SU-DHL-6 (cell line): Measurements from ENCODE around the gene TRIM27.

Source experiments
- CTCF ChIP-seq: fragments of 200-600 bp; sonication (generic); IDR thresholded peaks from one replicate; pipeline ENCODE4 v1.5.1; 2017; ENCODE audit warnings: antibody characterized with exemption, mild to moderate bottlenecking, low read length, moderate library complexity; ENCODE audit not compliant: insufficient read depth, poor library complexity, severe bottlenecking
- EZH2phosphoT487 ChIP-seq: fragments of 200-600 bp; sonication (generic), shearing (Covaris generic); conservative IDR thresholded peaks from 2 replicates; pipeline ENCODE4 v1.6.1; 2018; ENCODE audit warnings: mild to moderate bottlenecking, antibody characterized with exemption, low read length, moderate library complexity, mixed read lengths

DNA sequence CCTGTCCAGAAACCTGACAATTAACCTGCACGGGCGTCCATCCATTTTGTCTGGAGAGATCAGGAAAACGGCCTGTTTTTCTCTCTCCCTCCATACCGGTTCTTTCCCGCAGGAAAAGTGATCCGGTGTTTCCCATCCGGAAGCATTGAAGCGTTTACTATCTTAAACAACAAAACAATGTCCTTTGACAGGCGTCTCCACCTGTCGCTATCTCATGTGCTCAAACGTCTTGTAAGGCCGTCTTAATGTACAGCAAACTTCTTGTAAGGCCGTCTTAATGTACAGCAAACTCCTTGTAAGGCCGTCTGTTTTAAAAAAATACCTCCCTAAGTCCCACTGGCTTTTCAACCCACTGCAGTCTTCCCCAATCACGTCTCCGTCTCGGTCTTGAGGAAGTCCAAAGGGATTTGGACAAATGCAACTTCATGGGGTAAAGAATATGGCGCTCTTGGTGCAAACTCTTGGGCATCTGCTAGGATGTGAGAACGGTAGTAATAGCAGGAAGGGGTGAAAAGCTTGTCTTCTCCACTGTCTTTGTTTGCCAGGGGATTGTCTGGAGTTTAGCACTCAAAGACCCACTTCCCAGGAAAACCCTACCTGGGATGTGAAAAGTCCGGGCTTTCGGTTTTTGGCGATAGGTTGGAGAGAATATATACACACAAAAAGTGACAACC, 29.9 kb upstream of the TRIM27 start:
- no peak for TF ChIP-seq CTCF
- TF ChIP-seq EZH2phosphoT487: no peak
